ENCODE measurements around the gene SBF2. TPM values are rescaled to one million over a fixed set of nuclear protein-coding genes. Genes with fewer than 3 reads are reported as not detected.

Gene SBF2
- total RNA-seq, 3 donors from 2014 or later: 74.8 to 91.9 (median 88.2) TPM

DNA sequence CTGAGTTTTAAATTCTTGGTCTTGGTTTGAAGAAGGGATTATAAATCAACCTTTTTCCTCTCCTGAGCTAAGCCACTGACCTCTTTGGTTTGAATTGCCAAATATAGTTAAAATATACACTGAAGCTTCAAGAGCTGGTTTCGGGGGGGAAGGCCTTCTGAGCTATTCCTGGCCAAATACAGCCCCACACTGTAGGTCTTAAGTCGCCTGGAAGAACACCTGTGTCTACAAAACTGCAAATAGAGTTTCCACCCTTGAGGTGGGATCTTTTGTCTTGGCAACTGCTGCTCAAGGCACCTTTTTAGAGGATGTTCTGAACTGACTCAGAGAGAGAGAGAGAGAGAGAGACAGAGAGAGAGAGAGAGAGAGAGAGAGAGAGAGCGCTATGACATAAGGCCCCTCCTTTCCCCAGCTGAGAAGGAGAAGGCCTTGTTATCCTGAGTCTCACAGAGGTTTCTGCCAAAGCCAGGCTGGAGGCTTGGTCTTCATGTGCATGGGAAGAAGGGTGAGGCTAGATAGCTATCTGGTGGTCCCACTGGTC lies 16.4 kb upstream of the SBF2 start:
- peak overlapping the region in 1 of 2 donors; percentile 95 for H3K27ac ChIP-seq
- no peaks in the 10 kb centered on the region for H3K36me3 ChIP-seq
- DNase-seq (ENCODE audit: low spot score in 2 of 2): no peak
- intact Hi-C loops (cut with DNase I; ENCODE audit: low total_unique reads): no loop called here
- H3K9me3 ChIP-seq: no peaks in the 10 kb centered on the region
- TF ChIP-seq POLR2A (IDR thresholded peaks at IDR 0.05) (no peak), CTCF (IDR thresholded peaks at IDR 0.05) (no peak), POLR2AphosphoS5 (IDR thresholded peaks at IDR 0.05) (no peak)
- H3K4me3 ChIP-seq: no peak overlapping the region
- H3K4me1 ChIP-seq: peaks cover 0 to 5% of the 10 kb centered on the region in 2 donors
- H3K27me3 ChIP-seq: no peaks in the 10 kb centered on the region

DNA sequence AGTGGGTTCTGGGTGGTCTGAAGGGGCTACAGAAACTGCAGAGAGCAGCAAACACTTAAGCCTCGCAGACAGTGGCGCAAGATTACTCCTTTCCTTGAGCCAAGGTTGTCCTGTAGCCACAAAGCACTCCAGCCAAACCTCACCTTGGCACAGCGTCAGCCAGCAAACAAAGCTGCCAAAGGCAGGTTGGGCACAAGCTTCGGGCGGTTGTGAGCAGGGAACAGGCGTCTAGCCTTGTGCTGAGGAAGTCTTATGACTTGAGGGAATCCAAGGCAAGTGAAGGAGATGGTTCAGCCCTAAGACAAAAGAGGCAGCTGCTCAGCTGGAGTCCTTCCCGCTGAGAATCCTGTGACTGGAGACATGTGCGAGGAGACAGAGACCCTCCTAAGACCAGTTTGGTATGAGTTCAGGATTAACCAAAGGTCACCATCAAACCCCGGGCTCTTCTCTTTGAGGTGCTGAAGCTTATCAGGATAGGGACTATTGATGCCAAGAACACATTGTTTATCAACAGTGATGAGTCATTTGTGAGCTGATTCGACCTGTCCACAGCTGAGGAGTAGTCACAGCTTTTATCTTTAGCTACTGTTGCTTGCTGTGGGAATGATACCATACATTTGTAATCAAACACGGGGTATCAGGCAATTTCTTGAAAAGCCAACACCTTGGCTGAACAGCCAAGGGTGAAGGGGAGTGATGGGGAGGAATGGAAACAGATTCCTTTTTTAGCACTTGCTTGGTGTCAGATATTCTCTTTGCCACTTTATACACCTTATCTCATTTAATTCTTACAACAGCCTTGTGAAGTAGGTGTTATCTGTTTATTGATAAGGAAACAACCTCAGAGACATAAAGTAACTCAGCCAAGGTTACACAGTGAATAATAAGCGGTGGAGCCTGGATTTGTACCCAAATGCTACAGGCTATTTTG lies 15.4 kb upstream of the SBF2 start:
- Histone ChIP-seq H3K27me3 (no peaks in the 10 kb centered on the region), H3K27ac (peak overlapping the region; percentile 81 to 95), H3K4me3 (peak overlapping the region in 1 of 3 donors; percentile 93), H3K36me3 (no peaks in the 10 kb centered on the region), H3K4me1 (peaks cover 0 to 5% of the 10 kb centered on the region in 2 donors), H3K9me3 (no peaks in the 10 kb centered on the region)
- DNase-seq (ENCODE audit: low spot score in 2 of 2): peak; percentile 83 to 88
- no peak for TF ChIP-seq CTCF (IDR thresholded peaks at IDR 0.05)
- TF ChIP-seq POLR2AphosphoS5 (IDR thresholded peaks at IDR 0.05): peak; percentile 66 to 90 (median 84)
- intact Hi-C loops (cut with DNase I; ENCODE audit: low total_unique reads): loop anchor here (5.0 to 10.0 kb wide), 2 partner anchors 95 to 552 kb away; no protein-coding TSS in a partner anchor

- intact Hi-C loops (cut with DNase I; ENCODE audit: low total_unique reads): loop anchor here (5.0 to 10.0 kb wide), 2 partner anchors 94 to 551 kb away; no protein-coding TSS in a partner anchor
- TF ChIP-seq CTCF (IDR thresholded peaks at IDR 0.05) (no peak), POLR2A (IDR thresholded peaks at IDR 0.05) (no peak), POLR2AphosphoS5 (IDR thresholded peaks at IDR 0.05) (peak in 1 of 3 donors; percentile 76)
- no peak for DNase-seq (ENCODE audit: low spot score in 2 of 2)
- no peaks in the 10 kb centered on the region for H3K27me3 ChIP-seq
- peaks cover 0 to 5% of the 10 kb centered on the region in 2 donors for H3K4me1 ChIP-seq
- no peaks in the 10 kb centered on the region for H3K36me3 ChIP-seq
- peak overlapping the region; percentile 70 to 94 (median 93) for H3K4me3 ChIP-seq
- H3K27ac ChIP-seq: peak overlapping the region; percentile 81 to 95
- no peaks in the 10 kb centered on the region for H3K9me3 ChIP-seq
Measured at GRCh38 chr11:10308201-10308954, 14.4 kb upstream of the SBF2 start.

- TF ChIP-seq POLR2A (IDR thresholded peaks at IDR 0.05): no peak
- peak; percentile 95 to 99 (median 99) for TF ChIP-seq CTCF (IDR thresholded peaks at IDR 0.05)
- peak; percentile 47 to 80 (median 54) for TF ChIP-seq POLR2AphosphoS5 (IDR thresholded peaks at IDR 0.05)
- H3K27ac ChIP-seq: peak overlapping the region; percentile 81 to 95
- H3K36me3 ChIP-seq: no peaks in the 10 kb centered on the region
Measured at GRCh38 chr11:10307400-10308200, 13.6 kb upstream of the SBF2 start.

More at GRCh38 chr11:10307400-10308200, 13.6 kb upstream of the SBF2 start:
- intact Hi-C loops (cut with DNase I; ENCODE audit: low total_unique reads): loop anchor here (5.0 to 10.0 kb wide), 2 partner anchors 93 to 550 kb away; no protein-coding TSS in a partner anchor
- peak; percentile 71 to 83 for DNase-seq (ENCODE audit: low spot score in 2 of 2)
- peaks cover 0 to 5% of the 10 kb centered on the region in 2 donors for H3K4me1 ChIP-seq
- no peaks in the 10 kb centered on the region for H3K9me3 ChIP-seq
- H3K27me3 ChIP-seq: no peaks in the 10 kb centered on the region
- peak overlapping the region; percentile 70 to 94 (median 93) for H3K4me3 ChIP-seq
